SH-SY5Y (cell line): Measurements from ENCODE around the gene EZH1.

Source experiments
- GATA2 ChIP-seq: IDR thresholded peaks from 2 replicates; pipeline ENCODE4 v1.6.1; 2011; ENCODE audit warnings: mild to moderate bottlenecking, low read depth, low read length
- GATA3 ChIP-seq: IDR thresholded peaks from 2 replicates; pipeline ENCODE4 v1.6.1; 2011; ENCODE audit warnings: low read depth, mild to moderate bottlenecking, low read length, moderate library complexity

GRCh38 chr17:42674755-42675347 is 70.0 kb downstream of the EZH1 start:
- no peak for TF ChIP-seq GATA2
- TF ChIP-seq GATA3 = no peak
